ENCODE measurements around the gene PIGU. TPM values are rescaled to one million over a fixed set of nuclear protein-coding genes. Genes with fewer than 3 reads are reported as not detected.
"Not testable (repeated sequence)": the region's sequence is repeated elsewhere in the genome, so short reads cannot be mapped to it uniquely, and the experiment has no call there.

PIGU gene
- total RNA-seq, 1 experiment from 2014 or later: 32.8 TPM

DNA sequence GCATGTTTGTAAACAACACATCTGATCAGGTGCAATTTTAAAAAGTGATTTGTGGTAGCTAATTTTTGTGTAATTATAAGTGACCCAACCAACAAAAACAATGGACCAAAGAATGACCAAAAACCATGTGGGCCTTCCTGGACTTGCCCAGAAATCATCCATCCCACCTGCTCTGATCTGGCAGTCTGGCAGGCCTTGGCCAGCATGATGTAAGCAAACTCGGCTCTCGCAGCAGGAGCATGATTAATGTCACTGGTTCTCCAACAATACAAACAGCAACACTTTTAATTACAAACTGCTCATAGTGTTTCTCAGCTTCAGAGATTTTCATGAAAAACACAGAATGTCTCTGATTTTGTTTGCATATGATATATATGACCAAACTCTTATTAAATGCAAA, 43.4 kb upstream of the PIGU start:
- H3T11ph ChIP-seq (ENCODE audit: low read length): no peak overlapping the region
- no peaks in the 10 kb centered on the region for H3K27me3 Mint-ChIP-seq (ENCODE audit: low read depth)
- WGBS (ENCODE audit: extremely low coverage, insufficient read length, low lambda C conversion rate): no CpG with 5 or more reads among the region's 2 CpGs
- H4K8ac ChIP-seq (replicated peaks; ENCODE audit: insufficient read length, low read depth, low read length): no peak overlapping the region
- H2BK20ac ChIP-seq (ENCODE audit: low read depth, low read length, poor library complexity, severe bottlenecking): no peak overlapping the region
- H3K14ac ChIP-seq (ENCODE audit: insufficient read depth, low read length): no peak overlapping the region
- no peak for DNase-seq
- H4K5ac ChIP-seq (ENCODE audit: insufficient read length, low read depth, low read length): no peak overlapping the region
- H3K27me3 ChIP-seq (ENCODE audit: insufficient read depth, low read length): no peaks in the 10 kb centered on the region
- H2BK15ac ChIP-seq (ENCODE audit: low read depth, low read length): no peak overlapping the region
- no peak overlapping the region for H3K4me2 ChIP-seq (ENCODE audit: insufficient read depth, insufficient read length, low read length)
- H3K4me1 Mint-ChIP-seq: no peaks in the 10 kb centered on the region
- H3K18ac ChIP-seq (ENCODE audit: insufficient read length, low read depth, low read length): no peak overlapping the region
- no peak overlapping the region for H3K27ac Mint-ChIP-seq
- H3K9ac ChIP-seq (ENCODE audit: extremely low read depth, insufficient read length, low read length): no peak overlapping the region
- no peaks in the 10 kb centered on the region for H3K9me3 Mint-ChIP-seq
- no peaks in the 10 kb centered on the region for H3K79me2 ChIP-seq (ENCODE audit: insufficient read depth, low read length)
- no peaks in the 10 kb centered on the region for H4K20me1 ChIP-seq (ENCODE audit: control insufficient read depth, insufficient read depth, insufficient read length)
- H2AFZ ChIP-seq (ENCODE audit: low read length): no peak overlapping the region
- no peak for TF ChIP-seq CTCF (conservative IDR thresholded peaks at IDR 0.05)
- no peak overlapping the region for H2BK12ac ChIP-seq (ENCODE audit: insufficient read length, low read depth, low read length)
- no peaks in the 10 kb centered on the region for H3K23me2 ChIP-seq (ENCODE audit: insufficient read length, low read depth, low read length, poor library complexity, severe bottlenecking)
- H4K91ac ChIP-seq (ENCODE audit: insufficient read length, low read depth, low read length): no peak overlapping the region
- H3K56ac ChIP-seq (ENCODE audit: insufficient read length, low read depth, low read length): no peak overlapping the region
- no peak overlapping the region for H2AK5ac ChIP-seq (ENCODE audit: insufficient read length, low read length)
- no peak overlapping the region for H3K23ac ChIP-seq (ENCODE audit: insufficient read length, low read depth, low read length)
- no peak overlapping the region for H3K4ac ChIP-seq (ENCODE audit: low read depth, low read length)
- no peak overlapping the region for H3K4me3 Mint-ChIP-seq
- H3K9me3 ChIP-seq (ENCODE audit: control insufficient read depth, low read depth, low read length): no peaks in the 10 kb centered on the region
- H2BK5ac ChIP-seq (ENCODE audit: insufficient read length, low read length): no peak overlapping the region
- peaks cover 0 to 14% (median under 1%) of the 10 kb centered on the region in 3 experiments; a peak in 3 of 7 replicates for H3K36me3 Mint-ChIP-seq (ENCODE audit: insufficient read depth in 1 of 3, low read depth in 3 of 3)
- H3K4me1 ChIP-seq (ENCODE audit: insufficient read depth, low read length): no peaks in the 10 kb centered on the region
- H3K27ac ChIP-seq (ENCODE audit: insufficient read length, low read depth, low read length): no peak overlapping the region
- H2BK120ac ChIP-seq (ENCODE audit: low read depth, low read length, poor library complexity, severe bottlenecking): no peak overlapping the region
- no peaks in the 10 kb centered on the region for H3K79me1 ChIP-seq (ENCODE audit: insufficient read depth, low read depth, low read length, poor library complexity, severe bottlenecking)

GRCh38 chr20:34719242-34720017, 42.5 kb upstream of the PIGU start:
- H3K27me3 Mint-ChIP-seq (ENCODE audit: low read depth); H3K14ac ChIP-seq (ENCODE audit: insufficient read depth, low read length); H3T11ph ChIP-seq (ENCODE audit: low read length); H4K5ac ChIP-seq (ENCODE audit: insufficient read length, low read depth, low read length); H3K23me2 ChIP-seq (ENCODE audit: insufficient read length, low read depth, low read length, poor library complexity, severe bottlenecking); H3K4me2 ChIP-seq (ENCODE audit: insufficient read depth, insufficient read length, low read length); H3K9ac ChIP-seq (ENCODE audit: extremely low read depth, insufficient read length, low read length); H3K27me3 ChIP-seq (ENCODE audit: insufficient read depth, low read length); H2AFZ ChIP-seq (ENCODE audit: low read length); H3K4me1 Mint-ChIP-seq; H2BK15ac ChIP-seq (ENCODE audit: low read depth, low read length); H3K27ac Mint-ChIP-seq; H4K8ac ChIP-seq (replicated peaks; ENCODE audit: insufficient read length, low read depth, low read length); H2BK120ac ChIP-seq (ENCODE audit: low read depth, low read length, poor library complexity, severe bottlenecking); H3K4me3 Mint-ChIP-seq; H3K23ac ChIP-seq (ENCODE audit: insufficient read length, low read depth, low read length); H4K20me1 ChIP-seq (ENCODE audit: control insufficient read depth, insufficient read depth, insufficient read length); H3K9me3 Mint-ChIP-seq; H3K79me1 ChIP-seq (ENCODE audit: insufficient read depth, low read depth, low read length, poor library complexity, severe bottlenecking); H3K4ac ChIP-seq (ENCODE audit: low read depth, low read length); H3K4me1 ChIP-seq (ENCODE audit: insufficient read depth, low read length); H3K27ac ChIP-seq (ENCODE audit: insufficient read length, low read depth, low read length); H3K9me3 ChIP-seq (ENCODE audit: control insufficient read depth, low read depth, low read length); H2AK5ac ChIP-seq (ENCODE audit: insufficient read length, low read length); H2BK20ac ChIP-seq (ENCODE audit: low read depth, low read length, poor library complexity, severe bottlenecking); DNase-seq; H2BK5ac ChIP-seq (ENCODE audit: insufficient read length, low read length); H4K91ac ChIP-seq (ENCODE audit: insufficient read length, low read depth, low read length); H2BK12ac ChIP-seq (ENCODE audit: insufficient read length, low read depth, low read length); H3K79me2 ChIP-seq (ENCODE audit: insufficient read depth, low read length); H3K56ac ChIP-seq (ENCODE audit: insufficient read length, low read depth, low read length); H3K18ac ChIP-seq (ENCODE audit: insufficient read length, low read depth, low read length): not testable (repeated sequence)
- H3K36me3 Mint-ChIP-seq (ENCODE audit: insufficient read depth in 1 of 3, low read depth in 3 of 3): peaks cover 0 to 14% (median 0%) of the 10 kb centered on the region in 3 experiments; a peak in 2 of 7 replicates
- no CpG with 5 or more reads among the region's 13 CpGs for WGBS (ENCODE audit: extremely low coverage, insufficient read length, low lambda C conversion rate)
